ENCODE measurements around the gene OPALIN. TPM values are rescaled to one million over a fixed set of nuclear protein-coding genes. Genes with fewer than 3 reads are reported as not detected.

OPALIN gene
- total RNA-seq, 3 donors from 2014 or later (not counting 1 experiment from before 2014, with no cell fraction given): not detected

- WGBS (ENCODE audit: insufficient coverage): 76% methylated on average over 1 of the region's 1 CpG
- Histone ChIP-seq H3K4me1 (ENCODE audit: control insufficient read depth, insufficient read depth, low read length) (peaks cover 12% of the 10 kb centered on the region), H3K27me3 (ENCODE audit: control insufficient read depth, insufficient read depth, low read length) (no peaks in the 10 kb centered on the region), H3K9me3 (ENCODE audit: control insufficient read depth, insufficient read depth, low read length) (no peaks in the 10 kb centered on the region), H3K36me3 (ENCODE audit: control insufficient read depth, insufficient read depth, low read length) (no peaks in the 10 kb centered on the region), H3K4me3 (ENCODE audit: low read length) (no peak overlapping the region), H3K27ac (ENCODE audit: low read length) (no peak overlapping the region)
- H3K4me1 Mint-ChIP-seq: peaks cover 5 to 7% of the 10 kb centered on the region in 2 donors
- H3K36me3 Mint-ChIP-seq: no peaks in the 10 kb centered on the region
- peaks cover 24 to 45% of the 10 kb centered on the region in 2 donors for H3K27me3 Mint-ChIP-seq (ENCODE audit: low read depth in 2 of 2)
- TF ChIP-seq, protein P1, sequence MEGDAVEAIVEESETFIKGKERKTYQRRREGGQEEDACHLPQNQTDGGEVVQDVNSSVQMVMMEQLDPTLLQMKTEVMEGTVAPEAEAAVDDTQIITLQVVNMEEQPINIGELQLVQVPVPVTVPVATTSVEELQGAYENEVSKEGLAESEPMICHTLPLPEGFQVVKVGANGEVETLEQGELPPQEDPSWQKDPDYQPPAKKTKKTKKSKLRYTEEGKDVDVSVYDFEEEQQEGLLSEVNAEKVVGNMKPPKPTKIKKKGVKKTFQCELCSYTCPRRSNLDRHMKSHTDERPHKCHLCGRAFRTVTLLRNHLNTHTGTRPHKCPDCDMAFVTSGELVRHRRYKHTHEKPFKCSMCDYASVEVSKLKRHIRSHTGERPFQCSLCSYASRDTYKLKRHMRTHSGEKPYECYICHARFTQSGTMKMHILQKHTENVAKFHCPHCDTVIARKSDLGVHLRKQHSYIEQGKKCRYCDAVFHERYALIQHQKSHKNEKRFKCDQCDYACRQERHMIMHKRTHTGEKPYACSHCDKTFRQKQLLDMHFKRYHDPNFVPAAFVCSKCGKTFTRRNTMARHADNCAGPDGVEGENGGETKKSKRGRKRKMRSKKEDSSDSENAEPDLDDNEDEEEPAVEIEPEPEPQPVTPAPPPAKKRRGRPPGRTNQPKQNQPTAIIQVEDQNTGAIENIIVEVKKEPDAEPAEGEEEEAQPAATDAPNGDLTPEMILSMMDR (IDR thresholded peaks at IDR 0.05): no peak
- DNase-seq: no peak
- ATAC-seq: no peak
- intact Hi-C loops (cut with micrococcal nuclease): loop anchor here (2.0 kb wide), 1 partner anchor 627 kb away; no protein-coding TSS in a partner anchor
- H3K27ac Mint-ChIP-seq: no peak overlapping the region
- no peaks in the 10 kb centered on the region for H3K9me3 Mint-ChIP-seq
- H3K4me3 Mint-ChIP-seq: no peak overlapping the region
Observed at GRCh38 chr10:96397902-96398301, 39.1 kb upstream of the OPALIN start.

- H3K36me3 Mint-ChIP-seq: no peaks in the 10 kb centered on the region
- no peak overlapping the region for H3K27ac Mint-ChIP-seq
- Histone ChIP-seq H3K4me3 (ENCODE audit: low read length) (no peak overlapping the region), H3K27me3 (ENCODE audit: control insufficient read depth, insufficient read depth, low read length) (no peaks in the 10 kb centered on the region), H3K36me3 (ENCODE audit: control insufficient read depth, insufficient read depth, low read length) (no peaks in the 10 kb centered on the region), H3K9me3 (ENCODE audit: control insufficient read depth, insufficient read depth, low read length) (no peaks in the 10 kb centered on the region), H3K4me1 (ENCODE audit: control insufficient read depth, insufficient read depth, low read length) (peaks cover 12% of the 10 kb centered on the region), H3K27ac (ENCODE audit: low read length) (no peak overlapping the region)
- H3K9me3 Mint-ChIP-seq: no peaks in the 10 kb centered on the region
- no peak overlapping the region for H3K4me3 Mint-ChIP-seq
- H3K4me1 Mint-ChIP-seq: peaks cover 5 to 7% of the 10 kb centered on the region in 2 donors
- peak; percentile 46 to 82 for DNase-seq
- TF ChIP-seq, protein P1 (IDR thresholded peaks at IDR 0.05): peak; percentile 71
- intact Hi-C loops (cut with micrococcal nuclease): loop anchor here (1.0 to 2.0 kb wide), 2 partner anchors 629 to 814 kb away; no protein-coding TSS in a partner anchor
- H3K27me3 Mint-ChIP-seq (ENCODE audit: low read depth in 2 of 2): peaks cover 18 to 30% of the 10 kb centered on the region in 2 donors
- ATAC-seq: peak; percentile 71 to 88 (median 72)
- 28% methylated on average over 21 of the region's 24 CpGs for WGBS (ENCODE audit: insufficient coverage)
Observed at GRCh38 chr10:96395931-96396877, 37.4 kb upstream of the OPALIN start.

DNA sequence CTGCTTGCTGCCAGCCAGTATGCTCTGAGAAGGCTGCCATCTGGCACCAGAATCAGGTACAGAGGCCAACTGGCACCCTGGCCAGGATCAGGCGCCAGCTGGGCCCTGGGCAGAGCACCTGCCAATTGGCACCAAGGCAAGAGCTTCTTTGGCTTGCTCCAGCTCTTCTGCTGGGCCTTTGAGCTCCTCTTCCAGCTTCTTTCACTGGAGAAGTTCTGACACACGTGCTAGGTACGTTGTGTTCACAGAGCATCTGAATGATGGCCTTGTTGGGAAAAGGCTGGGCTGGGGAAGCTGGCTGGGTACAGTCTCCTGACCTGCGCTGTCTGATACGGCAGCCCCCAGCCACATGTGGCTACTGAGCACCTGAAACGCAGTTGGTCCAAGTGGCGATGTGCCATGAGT is 31.7 kb upstream of the OPALIN start:
- no peak for ATAC-seq
- TF ChIP-seq, protein P1 (IDR thresholded peaks at IDR 0.05): no peak
- H3K27ac Mint-ChIP-seq: no peak overlapping the region

More for the DNA sequence above, 31.7 kb upstream of the OPALIN start:
- H3K27me3 Mint-ChIP-seq (ENCODE audit: low read depth in 2 of 2): peaks cover 12 to 27% of the 10 kb centered on the region in 2 donors
- Histone ChIP-seq H3K27ac (ENCODE audit: low read length) (no peak overlapping the region), H3K27me3 (ENCODE audit: control insufficient read depth, insufficient read depth, low read length) (no peaks in the 10 kb centered on the region), H3K36me3 (ENCODE audit: control insufficient read depth, insufficient read depth, low read length) (no peaks in the 10 kb centered on the region), H3K4me1 (ENCODE audit: control insufficient read depth, insufficient read depth, low read length) (no peaks in the 10 kb centered on the region), H3K4me3 (ENCODE audit: low read length) (no peak overlapping the region), H3K9me3 (ENCODE audit: control insufficient read depth, insufficient read depth, low read length) (no peaks in the 10 kb centered on the region)
- WGBS (ENCODE audit: insufficient coverage): 81% methylated on average over 7 of the region's 7 CpGs
- H3K4me3 Mint-ChIP-seq: no peak overlapping the region
- no peaks in the 10 kb centered on the region for H3K9me3 Mint-ChIP-seq
- no peaks in the 10 kb centered on the region for H3K36me3 Mint-ChIP-seq
- no peak for DNase-seq
- H3K4me1 Mint-ChIP-seq: no peaks in the 10 kb centered on the region
- intact Hi-C loops (cut with micrococcal nuclease): no loop called here

All from natural killer cell (primary cell).